ENCODE measurements around the gene SYT2.
"Not testable (repeated sequence)": the region's sequence is repeated elsewhere in the genome, so short reads cannot be mapped to it uniquely, and the experiment has no call there.

DNA sequence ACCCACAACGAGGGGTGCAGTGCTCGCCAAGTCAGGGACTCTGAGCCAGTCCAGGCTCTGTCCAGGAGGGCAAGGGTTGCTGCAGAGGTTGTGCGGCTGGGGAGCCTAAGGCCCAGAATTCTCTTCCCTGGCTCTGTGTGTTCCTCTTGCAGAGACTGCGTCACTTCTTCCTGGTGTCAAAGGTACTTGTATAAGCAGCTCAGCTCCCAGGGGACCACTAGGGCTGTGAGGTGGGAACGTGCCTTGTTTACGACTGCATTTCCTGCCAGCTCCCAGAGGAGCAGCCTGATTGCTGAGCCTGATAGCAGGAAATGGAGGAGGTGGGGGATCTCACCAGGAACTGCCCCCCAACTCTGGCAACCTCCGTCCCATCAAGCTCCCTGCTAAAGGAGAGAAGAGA is 83.2 kb downstream of the SYT2 start:
- TF ChIP-seq, protein P1, sequence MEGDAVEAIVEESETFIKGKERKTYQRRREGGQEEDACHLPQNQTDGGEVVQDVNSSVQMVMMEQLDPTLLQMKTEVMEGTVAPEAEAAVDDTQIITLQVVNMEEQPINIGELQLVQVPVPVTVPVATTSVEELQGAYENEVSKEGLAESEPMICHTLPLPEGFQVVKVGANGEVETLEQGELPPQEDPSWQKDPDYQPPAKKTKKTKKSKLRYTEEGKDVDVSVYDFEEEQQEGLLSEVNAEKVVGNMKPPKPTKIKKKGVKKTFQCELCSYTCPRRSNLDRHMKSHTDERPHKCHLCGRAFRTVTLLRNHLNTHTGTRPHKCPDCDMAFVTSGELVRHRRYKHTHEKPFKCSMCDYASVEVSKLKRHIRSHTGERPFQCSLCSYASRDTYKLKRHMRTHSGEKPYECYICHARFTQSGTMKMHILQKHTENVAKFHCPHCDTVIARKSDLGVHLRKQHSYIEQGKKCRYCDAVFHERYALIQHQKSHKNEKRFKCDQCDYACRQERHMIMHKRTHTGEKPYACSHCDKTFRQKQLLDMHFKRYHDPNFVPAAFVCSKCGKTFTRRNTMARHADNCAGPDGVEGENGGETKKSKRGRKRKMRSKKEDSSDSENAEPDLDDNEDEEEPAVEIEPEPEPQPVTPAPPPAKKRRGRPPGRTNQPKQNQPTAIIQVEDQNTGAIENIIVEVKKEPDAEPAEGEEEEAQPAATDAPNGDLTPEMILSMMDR (IDR thresholded peaks at IDR 0.05) = not testable (repeated sequence)
- TF ChIP-seq POLR2A (IDR thresholded peaks at IDR 0.05) = not testable (repeated sequence)

Measured in heart left ventricle (tissue), 13 donors.